RWPE1 (cell line): ENCODE results near the gene ZMIZ1.

Experiments used
- CTCF ChIA-PET: fragments of 350-600 bp; sonication (Branson Sonifier 250); formaldehyde crosslinking; extraction: SDS; loops from one replicate; lab custom pipeline; 2021; lab: Yijun Ruan, JAX
- POLR2A ChIA-PET: fragments of 400-600 bp; formaldehyde crosslinking; extraction: SDS; loops from one replicate; lab custom pipeline; 2020; ENCODE audit warnings: antibody characterized with exemption; ENCODE audit not compliant: low non-redundant PET; lab: Yijun Ruan, JAX
- DNase-seq: peaks from one replicate; pipeline ENCODE4 v3.0.0; 2012; ENCODE audit warnings: low spot score
- H3K27ac ChIP-seq: fragments of 450-650 bp; 2 replicates; pipeline ENCODE4 v1.5.1; 2017
- TF ChIP-seq, protein P1 (sequence below): fragments of 450-650 bp; conservative IDR thresholded peaks from 2 replicates; pipeline ENCODE4 v1.5.1; 2017; ENCODE audit warnings: low read depth, mild to moderate bottlenecking

ZMIZ1 gene

DNA sequence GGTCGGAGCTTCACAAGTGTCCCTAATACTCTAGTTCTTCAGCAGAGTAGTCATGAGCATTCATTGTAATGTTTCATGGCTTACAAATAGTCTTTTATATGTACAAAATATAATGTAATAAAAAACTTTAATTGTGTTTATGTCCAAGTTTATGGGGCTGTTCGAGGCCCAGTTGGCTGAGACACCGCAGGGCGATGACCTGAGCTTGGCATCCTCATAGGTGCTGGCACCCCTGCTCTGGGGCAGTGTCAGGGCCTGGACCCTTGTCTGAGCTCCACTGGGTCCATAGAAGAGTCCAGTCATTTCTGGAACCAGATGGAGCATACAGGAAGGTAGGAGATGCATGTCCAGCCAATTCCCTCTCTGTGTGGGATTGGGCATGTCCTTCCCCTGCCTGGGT lies 12.9 kb upstream of the ZMIZ1 start:
- POLR2A ChIA-PET, result no interaction called here
- DNase-seq, result no peak
- H3K27ac ChIP-seq, result no peak overlapping the region
- TF ChIP-seq, protein P1, sequence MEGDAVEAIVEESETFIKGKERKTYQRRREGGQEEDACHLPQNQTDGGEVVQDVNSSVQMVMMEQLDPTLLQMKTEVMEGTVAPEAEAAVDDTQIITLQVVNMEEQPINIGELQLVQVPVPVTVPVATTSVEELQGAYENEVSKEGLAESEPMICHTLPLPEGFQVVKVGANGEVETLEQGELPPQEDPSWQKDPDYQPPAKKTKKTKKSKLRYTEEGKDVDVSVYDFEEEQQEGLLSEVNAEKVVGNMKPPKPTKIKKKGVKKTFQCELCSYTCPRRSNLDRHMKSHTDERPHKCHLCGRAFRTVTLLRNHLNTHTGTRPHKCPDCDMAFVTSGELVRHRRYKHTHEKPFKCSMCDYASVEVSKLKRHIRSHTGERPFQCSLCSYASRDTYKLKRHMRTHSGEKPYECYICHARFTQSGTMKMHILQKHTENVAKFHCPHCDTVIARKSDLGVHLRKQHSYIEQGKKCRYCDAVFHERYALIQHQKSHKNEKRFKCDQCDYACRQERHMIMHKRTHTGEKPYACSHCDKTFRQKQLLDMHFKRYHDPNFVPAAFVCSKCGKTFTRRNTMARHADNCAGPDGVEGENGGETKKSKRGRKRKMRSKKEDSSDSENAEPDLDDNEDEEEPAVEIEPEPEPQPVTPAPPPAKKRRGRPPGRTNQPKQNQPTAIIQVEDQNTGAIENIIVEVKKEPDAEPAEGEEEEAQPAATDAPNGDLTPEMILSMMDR, result no peak
- CTCF ChIA-PET, result no interaction called here

DNA sequence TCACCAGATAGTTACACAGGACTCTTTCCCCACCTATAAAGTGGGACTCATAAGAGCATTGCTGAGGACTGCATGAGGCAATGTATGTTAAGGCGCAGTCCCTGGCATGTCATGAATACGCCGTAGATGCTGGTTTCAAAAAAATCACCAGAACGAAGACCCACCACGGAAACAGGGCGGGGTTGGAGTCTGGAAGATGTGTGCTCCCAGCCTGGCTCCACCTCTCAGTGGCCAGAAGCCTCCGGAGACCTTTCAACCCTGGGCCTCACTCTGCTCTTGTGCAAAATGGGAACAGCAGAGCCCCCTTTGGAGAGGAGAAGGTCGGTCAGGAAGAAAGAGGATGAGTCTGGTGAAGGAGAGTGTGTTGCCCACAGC lies 12.4 kb upstream of the ZMIZ1 start:
- TF ChIP-seq, protein P1, result no peak
- ChIA-PET CTCF (no interaction called here), POLR2A (no interaction called here)
- H3K27ac ChIP-seq, result no peak overlapping the region
- DNase-seq, result no peak

DNA sequence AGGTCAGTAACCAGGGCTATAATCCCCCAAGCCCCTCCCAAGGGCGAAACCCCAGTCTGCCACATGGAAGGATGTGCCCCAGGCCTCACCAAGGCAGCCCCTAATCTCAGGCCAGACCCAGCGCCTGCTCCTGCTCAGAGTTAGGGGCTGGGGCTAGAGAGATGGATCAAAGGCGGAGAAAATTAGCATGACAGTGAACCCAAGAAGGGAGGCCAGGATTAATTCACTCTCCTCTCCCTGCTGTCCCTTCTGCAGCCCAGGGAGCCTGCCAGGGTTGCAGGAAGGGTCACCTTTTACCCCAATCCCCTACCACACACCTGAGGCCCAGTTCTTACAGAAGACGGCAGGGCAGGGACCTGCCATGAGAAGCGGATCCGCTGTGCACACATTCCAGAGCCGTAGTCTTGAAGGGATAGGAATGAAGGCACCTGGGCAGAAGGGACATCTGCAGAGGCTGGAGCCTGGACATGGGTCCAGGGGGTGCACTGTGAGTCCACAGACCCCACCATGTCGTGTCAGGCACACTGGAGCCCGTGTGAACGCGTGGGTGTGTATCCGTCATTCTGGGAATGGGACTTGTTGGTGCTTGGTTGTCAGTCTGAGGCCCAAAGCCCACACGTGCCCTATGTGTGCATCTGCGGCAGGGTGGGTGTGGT lies 11.9 kb upstream of the ZMIZ1 start:
- POLR2A ChIA-PET, result no interaction called here
- no peak for DNase-seq
- CTCF ChIA-PET, result no interaction called here

DNA sequence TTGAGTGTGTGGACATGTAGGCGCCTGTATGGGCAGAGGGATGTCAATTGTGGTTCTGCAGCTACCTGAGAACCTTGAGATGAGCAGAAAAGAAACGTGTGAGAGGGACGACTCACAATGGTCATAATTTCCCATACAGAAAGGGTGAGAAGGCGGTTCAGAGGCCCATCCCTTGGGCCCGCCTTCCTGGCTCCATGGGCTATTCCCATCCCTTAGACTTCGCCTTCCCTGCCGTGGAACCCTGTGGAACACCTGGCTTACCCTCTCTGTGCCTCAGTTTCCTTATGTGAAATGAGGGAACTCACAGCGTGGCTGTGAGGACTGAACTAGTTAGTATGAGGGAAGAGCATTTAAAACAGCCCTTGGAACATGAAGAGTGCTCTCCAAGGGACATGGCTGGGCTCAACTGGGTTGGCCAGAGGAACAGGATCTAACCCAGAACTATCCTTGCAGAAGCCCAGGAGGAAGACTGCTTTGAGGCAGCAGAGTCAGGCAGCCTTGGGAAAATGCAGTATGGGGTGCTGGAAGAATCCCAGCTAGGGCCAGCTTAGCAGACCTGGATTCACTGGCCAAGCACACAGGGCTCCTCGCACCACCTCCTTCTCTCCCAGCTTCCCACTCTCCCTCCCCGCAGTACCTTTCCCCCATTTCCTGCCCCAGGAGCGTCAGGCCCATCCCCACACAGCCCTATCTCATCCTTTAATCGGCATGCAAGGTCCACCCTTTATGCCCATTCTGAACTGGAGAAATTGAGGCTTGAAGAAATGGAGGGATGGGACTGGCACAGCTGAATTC lies 11.1 kb upstream of the ZMIZ1 start:
- no peak for DNase-seq
- POLR2A ChIA-PET, result no interaction called here
- TF ChIP-seq, protein P1, result no peak
- CTCF ChIA-PET, result interaction anchor here (1.5 kb wide), 1 partner anchor 138 kb away, joined by 3 read pairs; no protein-coding TSS in a partner anchor
- no peak overlapping the region for H3K27ac ChIP-seq

More for the DNA sequence above, 11.9 kb upstream of the ZMIZ1 start:
- no peak overlapping the region for H3K27ac ChIP-seq
- TF ChIP-seq, protein P1, result no peak

DNA sequence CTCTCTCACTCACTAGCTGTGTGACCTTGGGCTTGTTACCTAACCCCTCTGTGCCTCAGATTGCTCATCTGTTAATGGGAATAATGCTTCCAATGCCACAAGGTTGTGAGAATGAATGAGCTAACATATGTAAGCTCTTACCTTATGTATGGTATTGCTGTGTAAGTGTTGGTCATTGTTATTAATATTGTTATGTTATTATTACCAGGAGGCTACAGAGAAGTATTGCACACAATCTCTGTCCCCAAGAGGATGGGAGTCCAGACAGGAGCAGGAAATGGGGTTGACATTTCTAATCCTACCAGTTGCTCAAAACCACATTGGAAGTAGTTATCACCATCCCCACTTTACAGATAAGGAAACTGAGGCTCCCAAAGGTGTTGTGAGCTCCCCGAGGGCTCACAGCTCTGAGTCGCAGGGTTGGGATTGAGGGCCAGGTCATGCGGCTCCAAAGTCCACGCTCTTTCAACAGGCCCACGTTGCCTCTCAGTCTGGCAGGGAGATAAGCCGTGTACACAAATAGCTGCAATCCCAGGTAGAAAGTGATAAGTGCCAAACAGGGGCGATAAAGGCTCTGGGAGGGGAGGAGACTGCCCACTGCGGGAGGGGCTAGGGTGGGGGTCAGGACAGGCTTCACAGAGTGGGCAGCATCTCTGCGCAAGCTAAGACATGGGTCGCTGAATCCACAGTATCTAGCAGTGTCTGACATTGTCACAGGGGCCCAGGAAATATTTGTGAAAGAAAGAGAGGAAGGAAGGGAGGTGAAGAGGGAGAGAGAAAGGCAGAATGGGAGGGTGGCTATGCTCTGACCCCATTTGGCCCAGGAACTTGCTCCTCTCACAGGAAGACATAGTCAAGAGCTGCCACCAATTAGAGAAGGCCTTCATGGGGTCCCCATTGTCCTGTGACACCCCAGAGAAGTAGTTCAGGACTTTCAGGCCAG lies 9.6 kb upstream of the ZMIZ1 start:
- no peak overlapping the region for H3K27ac ChIP-seq
- CTCF ChIA-PET, result interaction anchor here (0.6 to 1.5 kb wide), 3 partner anchors 74 to 165 kb away, joined by 3 read pairs; no protein-coding TSS in a partner anchor
- POLR2A ChIA-PET, result no interaction called here
- no peak for DNase-seq
- TF ChIP-seq, protein P1, result no peak
